ENCODE results near the gene NUDT8.

The NUDT8 gene

GRCh38 chr11:67657300-67657699 is 27.6 kb upstream of the NUDT8 start:
- Histone ChIP-seq H3K9me2 (ENCODE audit: low read depth, low read length) (no peaks in the 10 kb centered on the region), H3F3A (ENCODE audit: insufficient read depth, low read length) (no peaks in the 10 kb centered on the region), H3K4me3 (ENCODE audit: low read depth, low read length, poor library complexity, severe bottlenecking) (no peak overlapping the region), H3K27me3 (ENCODE audit: insufficient read depth, low read length) (peaks cover 8% of the 10 kb centered on the region; the same call in 1 of the 2 replicates), H3K4me2 (ENCODE audit: low read length) (no peak overlapping the region), H3K79me2 (ENCODE audit: insufficient read depth, low read length) (no peaks in the 10 kb centered on the region), H3K4me1 (ENCODE audit: insufficient read depth, low read length, severe bottlenecking) (no peaks in the 10 kb centered on the region), H4K20me1 (ENCODE audit: insufficient read depth, low read length) (no peaks in the 10 kb centered on the region), H3K9me3 (ENCODE audit: low read length) (peaks cover 26% of the 10 kb centered on the region), H3K9ac (ENCODE audit: low read length) (no peak overlapping the region), H3K36me3 (ENCODE audit: insufficient read depth, low read length) (no peaks in the 10 kb centered on the region; the same call in 1 of the 2 replicates), H3K27ac (ENCODE audit: low read depth, low read length, poor library complexity, severe bottlenecking) (no peak overlapping the region), H2AFZ (ENCODE audit: low read length) (no peak overlapping the region)
- TF ChIP-seq EZH2 (IDR thresholded peaks at IDR 0.05; ENCODE audit: borderline replicate concordance, low read length) (no peak), CTCF (IDR thresholded peaks at IDR 0.05; ENCODE audit: low read length) (no peak)

- no peak overlapping the region for H2AFZ ChIP-seq (ENCODE audit: low read length)
- no peaks in the 10 kb centered on the region for H4K20me1 ChIP-seq (ENCODE audit: insufficient read depth, low read length)
- H3K79me2 ChIP-seq (ENCODE audit: insufficient read depth, low read length) = no peaks in the 10 kb centered on the region
- no peaks in the 10 kb centered on the region; the same call in 1 of the 2 replicates for H3K36me3 ChIP-seq (ENCODE audit: insufficient read depth, low read length)
- H3K4me2 ChIP-seq (ENCODE audit: low read length) = no peak overlapping the region
- peaks cover 26% of the 10 kb centered on the region for H3K9me3 ChIP-seq (ENCODE audit: low read length)
- H3K9ac ChIP-seq (ENCODE audit: low read length) = no peak overlapping the region
- no peak overlapping the region for H3K4me3 ChIP-seq (ENCODE audit: low read depth, low read length, poor library complexity, severe bottlenecking)
- H3K9me2 ChIP-seq (ENCODE audit: low read depth, low read length) = no peaks in the 10 kb centered on the region
- peaks cover 8% of the 10 kb centered on the region; the same call in 1 of the 2 replicates for H3K27me3 ChIP-seq (ENCODE audit: insufficient read depth, low read length)
- H3F3A ChIP-seq (ENCODE audit: insufficient read depth, low read length) = no peaks in the 10 kb centered on the region
- H3K4me1 ChIP-seq (ENCODE audit: insufficient read depth, low read length, severe bottlenecking) = no peaks in the 10 kb centered on the region
- no peak overlapping the region for H3K27ac ChIP-seq (ENCODE audit: low read depth, low read length, poor library complexity, severe bottlenecking)
- TF ChIP-seq EZH2 (IDR thresholded peaks at IDR 0.05; ENCODE audit: borderline replicate concordance, low read length) = no peak
- TF ChIP-seq CTCF (IDR thresholded peaks at IDR 0.05; ENCODE audit: low read length) = no peak
Measured at GRCh38 chr11:67656278-67656922, 26.7 kb upstream of the NUDT8 start.

DNA sequence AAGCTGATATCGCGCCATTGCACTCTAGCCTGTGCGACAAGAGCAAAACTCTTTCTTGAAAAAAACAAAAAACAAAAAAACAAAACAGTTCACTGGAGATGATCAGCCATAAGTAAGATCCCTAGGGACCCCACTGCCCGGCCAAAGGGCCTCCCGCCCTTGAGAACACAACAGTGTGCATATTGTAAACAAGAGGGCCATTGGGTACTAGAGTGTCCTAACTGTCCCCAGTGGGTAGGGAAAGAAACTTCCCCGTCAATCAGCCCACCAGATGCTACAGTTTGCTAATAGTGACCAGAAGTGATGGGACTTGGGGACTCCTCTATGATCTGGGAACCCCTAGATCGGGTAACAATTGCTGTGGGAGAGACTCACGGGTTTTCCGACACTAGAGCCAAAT is 24.5 kb upstream of the NUDT8 start:
- Histone ChIP-seq H3K27me3 (ENCODE audit: insufficient read depth, low read length) (peaks cover 8% of the 10 kb centered on the region; the same call in 1 of the 2 replicates), H3K9me3 (ENCODE audit: low read length) (peaks cover 26% of the 10 kb centered on the region), H4K20me1 (ENCODE audit: insufficient read depth, low read length) (no peaks in the 10 kb centered on the region), H2AFZ (ENCODE audit: low read length) (no peak overlapping the region), H3K4me3 (ENCODE audit: low read depth, low read length, poor library complexity, severe bottlenecking) (no peak overlapping the region), H3K36me3 (ENCODE audit: insufficient read depth, low read length) (no peaks in the 10 kb centered on the region; the same call in 1 of the 2 replicates), H3K4me1 (ENCODE audit: insufficient read depth, low read length, severe bottlenecking) (peaks cover 16% of the 10 kb centered on the region), H3F3A (ENCODE audit: insufficient read depth, low read length) (no peaks in the 10 kb centered on the region), H3K4me2 (ENCODE audit: low read length) (no peak overlapping the region), H3K9ac (ENCODE audit: low read length) (no peak overlapping the region), H3K79me2 (ENCODE audit: insufficient read depth, low read length) (no peaks in the 10 kb centered on the region), H3K27ac (ENCODE audit: low read depth, low read length, poor library complexity, severe bottlenecking) (no peak overlapping the region), H3K9me2 (ENCODE audit: low read depth, low read length) (no peaks in the 10 kb centered on the region)
- TF ChIP-seq EZH2 (IDR thresholded peaks at IDR 0.05; ENCODE audit: borderline replicate concordance, low read length) (no peak), CTCF (IDR thresholded peaks at IDR 0.05; ENCODE audit: low read length) (no peak)
